Epidermal melanocyte (primary cell): ENCODE results near the gene TWIST2.

Source experiments
- DNase-seq: peaks from one replicate; pipeline ENCODE4 v3.0.0; 2011; ENCODE audit warnings: low spot score; ENCODE audit not compliant: insufficient read length

TWIST2 gene

DNA sequence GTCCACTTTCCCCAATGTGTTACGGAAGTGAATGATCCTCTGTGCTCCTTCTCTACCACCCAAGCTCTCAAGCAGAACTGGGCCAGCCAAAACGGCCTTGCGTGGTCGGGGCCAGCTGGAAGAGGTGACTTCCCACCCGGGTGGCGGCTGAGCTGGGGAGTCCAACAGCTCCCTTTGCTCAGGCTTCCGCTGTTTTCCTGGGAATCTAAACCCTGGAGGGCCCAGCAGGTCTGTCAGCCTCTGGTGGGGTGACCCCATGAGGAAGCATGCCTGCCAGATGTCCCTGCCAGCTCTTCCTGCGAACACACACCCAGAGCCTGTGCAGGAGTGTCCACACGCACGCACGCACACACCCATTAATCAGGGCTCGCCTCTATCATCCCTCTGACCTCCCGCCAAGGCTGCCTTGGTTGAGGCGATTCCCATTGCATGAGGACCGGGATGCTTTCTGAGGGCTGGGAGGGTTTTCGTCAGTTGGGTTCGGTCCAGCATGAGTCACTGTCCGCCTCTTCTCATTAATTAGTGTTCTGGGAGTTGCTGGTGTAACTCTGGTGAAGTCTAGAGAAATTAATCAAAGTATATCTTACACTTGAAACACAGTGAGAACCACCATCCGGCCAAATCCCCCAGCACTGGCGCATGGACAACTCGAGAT is 90.6 kb downstream of the TWIST2 start:
- peak; percentile 68 for DNase-seq

DNA sequence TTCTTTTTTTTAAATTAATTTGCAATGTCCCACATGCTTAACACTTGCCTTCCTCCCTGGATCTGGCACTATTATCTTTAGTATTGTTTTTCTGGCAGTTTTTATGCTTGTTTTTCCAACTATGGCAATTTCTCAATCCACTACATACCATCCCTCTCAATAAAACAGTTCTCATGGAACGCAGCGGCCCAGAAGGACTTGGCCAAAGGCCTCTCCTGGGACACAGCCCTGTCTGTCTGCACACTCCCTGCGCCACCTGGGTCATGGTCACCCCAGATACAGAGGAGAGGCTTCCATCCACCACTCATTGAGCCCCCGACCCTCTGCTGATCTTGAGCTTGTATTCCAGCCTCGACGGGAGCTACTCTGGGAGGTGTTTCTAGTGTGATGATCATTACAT is 91.2 kb downstream of the TWIST2 start:
- DNase-seq, result peak; percentile 67

DNA sequence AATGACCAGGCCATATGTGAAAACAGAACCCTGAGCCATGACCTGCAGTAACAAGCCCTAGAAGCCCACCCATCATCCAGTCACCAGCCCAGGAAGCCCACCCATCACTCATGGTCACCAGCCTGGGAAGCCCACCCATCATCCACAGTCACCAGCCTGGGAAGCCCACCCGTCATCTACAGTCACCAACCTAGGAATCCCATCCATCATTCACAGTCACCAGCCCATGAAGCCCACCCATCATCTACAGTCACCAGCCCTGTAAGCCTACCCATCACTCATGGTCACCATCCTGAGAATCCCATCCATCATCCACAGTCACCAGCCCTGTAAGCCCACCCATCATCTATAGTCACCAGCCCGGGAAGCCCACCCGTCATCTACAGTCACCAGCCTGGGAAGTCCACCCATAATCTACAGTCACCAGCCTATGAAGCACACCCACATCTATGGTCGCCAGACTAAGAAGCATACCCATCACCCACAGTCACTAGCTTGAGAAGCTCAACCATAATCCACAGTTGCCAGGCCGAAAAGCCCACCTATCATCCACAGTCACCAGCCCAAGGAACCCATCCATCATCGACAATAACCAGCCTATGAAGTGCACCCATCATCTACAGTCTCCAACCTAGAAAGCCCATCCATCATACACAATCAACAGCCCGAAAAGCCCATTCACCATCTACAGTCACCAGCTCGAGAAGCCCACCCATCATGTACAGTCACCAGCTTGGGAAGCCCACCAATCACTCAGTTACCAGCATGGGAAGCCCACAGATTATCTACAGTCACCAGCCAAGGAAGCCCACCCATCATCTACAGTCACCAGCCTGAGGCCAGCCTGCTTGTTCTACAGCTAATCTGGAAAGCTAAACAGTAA is 91.9 kb downstream of the TWIST2 start:
- no peak for DNase-seq

DNA sequence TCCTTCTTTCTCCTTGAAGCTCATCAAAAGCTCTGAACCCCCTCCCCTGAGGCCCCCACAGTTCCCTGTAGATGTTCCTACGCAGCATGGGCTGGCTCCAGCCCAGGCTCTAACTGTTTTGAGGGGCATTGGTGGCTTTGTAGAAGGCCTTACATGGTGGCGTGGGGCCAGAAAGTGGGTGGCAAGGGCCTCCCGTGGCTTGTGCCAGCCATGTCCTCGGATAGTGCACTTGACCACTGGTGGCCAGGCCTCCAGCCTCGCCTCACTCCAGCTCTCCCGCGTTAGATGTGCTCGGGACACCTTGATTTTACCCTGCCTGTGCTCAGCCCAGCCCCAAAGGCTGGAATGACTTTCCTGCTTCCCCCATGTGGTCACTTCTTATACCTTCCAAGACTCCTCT is 92.9 kb downstream of the TWIST2 start:
- DNase-seq, result no peak

DNA sequence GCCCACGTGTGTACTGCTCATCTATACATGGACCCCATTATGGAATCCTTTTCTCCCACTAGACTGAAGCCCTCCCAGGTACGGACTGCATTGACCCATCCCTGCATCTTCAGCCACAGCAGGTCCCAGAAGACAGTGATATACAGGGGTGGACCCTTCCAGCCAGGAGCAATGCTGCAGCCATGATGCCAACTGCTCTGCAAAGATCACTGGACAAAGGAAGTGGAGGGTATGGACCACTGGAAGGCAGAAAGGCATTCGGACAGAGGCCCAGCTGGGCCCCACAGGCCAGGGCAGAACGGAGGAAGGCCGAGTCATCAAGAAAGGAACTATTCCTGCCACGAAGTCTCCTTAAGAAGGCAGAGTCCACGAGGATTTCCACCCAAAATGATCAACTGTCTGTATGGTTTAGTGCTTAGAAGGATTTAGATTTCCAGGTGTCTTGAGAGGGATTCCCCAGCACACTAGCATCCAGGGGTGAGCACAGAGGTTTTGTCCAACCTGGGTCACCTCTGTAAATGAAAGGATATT is 93.4 kb downstream of the TWIST2 start:
- no peak for DNase-seq

DNA sequence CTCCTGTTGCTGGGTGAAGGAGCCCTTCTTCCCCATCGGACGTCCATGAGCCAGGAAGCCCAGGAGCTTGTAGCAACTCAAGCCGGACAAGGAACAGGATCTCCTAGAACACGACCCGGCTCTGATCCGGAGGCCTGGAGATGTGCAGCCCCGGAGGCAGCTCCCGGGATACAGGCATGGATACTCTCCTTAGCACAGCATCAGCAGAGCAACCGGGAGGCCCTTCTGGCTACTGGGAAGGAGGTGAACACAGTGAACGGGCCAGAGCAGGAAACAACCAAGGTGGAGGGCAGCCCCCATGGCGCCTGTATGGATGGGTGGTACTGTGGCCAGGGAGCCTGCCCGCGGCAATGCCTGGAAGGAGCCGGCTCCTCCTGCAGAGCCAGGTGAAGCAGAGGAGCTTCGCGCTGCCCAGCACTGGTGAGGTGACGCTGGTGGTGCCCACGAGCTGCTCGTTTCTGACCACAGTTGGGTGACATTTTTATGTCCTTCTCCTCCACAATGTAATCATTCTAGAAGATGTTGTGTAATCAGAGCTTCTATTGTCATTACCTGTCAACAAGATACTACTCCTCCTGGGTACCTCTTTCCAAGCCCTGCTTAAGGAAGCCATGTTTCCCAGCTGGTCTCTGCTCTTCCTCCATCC is 94.3 kb downstream of the TWIST2 start:
- no peak for DNase-seq

DNA sequence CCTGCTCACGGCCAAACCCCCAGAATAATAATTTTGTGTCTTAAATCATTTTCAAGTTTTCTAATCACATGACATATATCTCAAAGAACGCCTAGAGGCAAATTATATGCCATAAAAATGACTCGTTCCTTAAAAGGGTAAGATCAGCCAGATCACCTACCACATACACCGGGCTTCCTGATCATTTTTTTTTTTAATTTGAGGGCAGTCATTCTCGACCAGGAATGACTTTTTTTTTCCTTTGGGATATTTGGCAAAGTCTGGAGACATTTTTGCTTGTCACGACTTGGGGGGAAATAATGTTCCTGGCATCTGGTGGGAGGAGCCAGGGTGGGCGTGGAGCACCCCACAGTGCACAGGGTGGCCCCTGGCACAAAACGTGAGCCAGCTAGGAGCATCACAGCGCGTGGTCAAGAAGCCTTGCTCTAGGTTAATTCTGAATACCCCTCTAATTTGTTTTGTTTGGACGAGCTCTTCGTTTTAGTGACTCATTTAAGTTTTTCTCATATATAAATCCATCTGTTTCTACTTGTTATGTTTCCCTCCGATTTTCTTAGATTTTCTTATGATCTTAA is 94.9 kb downstream of the TWIST2 start:
- DNase-seq, result no peak

DNA sequence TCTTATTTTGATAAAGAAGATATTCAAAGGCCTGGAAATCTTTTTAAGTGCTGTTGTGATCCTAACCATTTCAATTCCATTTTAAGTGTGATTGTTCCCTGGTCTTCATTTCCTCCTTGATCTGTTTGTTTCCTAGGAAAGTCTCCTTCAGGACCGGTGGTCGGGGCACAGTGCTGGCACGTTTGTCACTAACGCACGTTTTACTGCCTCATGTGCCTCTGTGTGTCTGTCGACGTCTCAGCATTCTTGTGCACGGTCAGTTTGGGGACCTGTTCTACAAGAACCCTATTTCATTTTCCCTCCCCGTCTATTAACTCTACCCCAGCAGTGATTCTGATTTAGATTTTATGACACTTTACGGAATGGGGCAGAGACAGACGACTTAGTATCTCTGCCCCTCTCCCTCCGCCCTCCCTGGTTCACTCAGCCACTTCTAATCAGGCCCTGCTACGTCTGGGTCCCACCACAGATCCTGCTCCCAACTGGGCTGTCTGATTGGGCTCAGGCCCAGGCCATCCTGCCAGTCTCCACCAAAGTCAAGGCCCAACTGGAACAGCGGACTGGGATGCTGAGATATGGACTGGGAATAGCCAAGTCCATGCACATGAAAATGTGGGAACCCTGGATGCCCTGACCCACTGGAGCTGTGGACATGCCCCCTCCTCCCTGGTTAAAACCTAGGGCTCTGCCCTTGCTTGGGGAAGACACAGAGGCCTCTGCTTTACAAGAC is 95.6 kb downstream of the TWIST2 start:
- DNase-seq, result no peak

DNA sequence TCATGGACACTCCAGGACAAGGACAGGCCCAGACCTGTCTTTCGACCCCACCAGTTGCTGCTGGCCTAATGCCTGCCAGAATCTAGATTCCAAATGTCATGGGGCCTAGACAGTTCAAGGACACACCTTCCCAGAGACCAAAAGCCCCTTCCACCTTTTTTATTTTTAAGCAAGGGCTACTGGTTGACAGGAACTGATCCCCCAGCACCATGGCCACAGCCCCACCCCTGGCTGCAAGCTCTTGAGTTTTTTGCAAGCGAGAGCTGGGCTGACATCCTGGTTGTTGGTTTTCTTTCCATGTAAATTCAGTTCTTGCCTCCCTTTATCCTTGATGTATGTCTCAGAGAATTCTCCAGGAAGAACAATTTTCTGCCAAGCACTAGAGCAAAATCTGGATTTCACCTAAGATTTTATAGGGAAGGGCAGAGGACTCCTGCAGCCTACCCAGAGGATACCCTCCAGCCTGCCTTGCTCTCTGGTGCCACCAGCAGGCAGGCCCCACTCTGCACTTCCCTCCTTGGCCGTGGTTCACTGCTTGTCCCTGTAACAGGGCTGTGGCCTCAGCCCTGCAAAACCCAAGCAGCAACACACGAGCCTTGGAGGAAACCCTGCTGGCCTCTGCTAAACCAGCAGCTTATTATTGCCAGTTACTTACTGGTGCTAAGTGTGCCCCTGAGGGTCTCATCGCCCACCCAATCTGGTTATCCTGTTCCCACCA is 97.7 kb downstream of the TWIST2 start:
- DNase-seq, result no peak

DNA sequence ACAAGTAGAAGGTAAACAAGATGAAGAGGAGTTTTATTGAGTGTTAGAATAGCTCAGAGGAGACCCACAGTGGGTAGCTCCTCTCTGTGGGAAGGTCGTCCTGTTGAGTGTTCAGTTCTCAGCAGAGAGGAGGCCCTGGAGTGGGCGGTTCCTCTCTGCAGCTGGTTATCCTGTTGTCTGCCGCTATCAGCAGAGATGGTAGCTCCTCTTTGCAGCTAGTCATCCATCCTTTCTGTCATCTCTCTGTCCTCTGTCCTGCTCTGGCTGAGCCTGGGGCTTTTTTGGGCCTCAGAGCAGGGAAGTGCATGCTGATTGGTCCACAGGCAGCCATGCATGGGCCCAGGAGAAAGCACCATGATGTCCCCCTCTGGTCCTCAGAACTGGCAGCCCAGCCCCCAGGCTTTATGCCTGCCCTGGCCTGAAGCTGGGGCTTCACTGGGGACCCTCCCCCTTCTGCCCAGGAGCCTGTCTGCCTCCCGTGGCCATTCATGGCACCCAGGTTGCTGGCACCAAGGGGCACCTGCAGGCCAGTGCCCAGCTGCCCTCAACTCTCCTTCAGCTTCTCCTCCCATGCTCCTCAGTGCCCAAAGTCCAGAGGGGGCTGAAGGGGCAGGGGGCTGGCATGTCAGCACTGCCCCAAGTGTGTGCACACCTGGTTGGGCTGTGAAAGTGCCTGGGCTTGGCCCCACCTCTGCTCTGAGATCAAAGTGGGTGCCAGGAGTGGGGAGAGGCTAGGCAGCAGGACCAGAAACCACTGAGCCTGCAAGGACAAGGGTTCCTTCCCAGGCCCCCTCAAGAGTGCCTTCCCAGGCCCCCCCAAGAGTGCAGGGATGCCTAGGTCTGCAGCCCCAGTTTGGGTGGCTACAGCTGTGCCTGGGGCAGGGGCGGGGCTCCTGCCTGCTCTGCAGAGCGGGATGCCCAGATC is 98.7 kb downstream of the TWIST2 start:
- no peak for DNase-seq

DNA sequence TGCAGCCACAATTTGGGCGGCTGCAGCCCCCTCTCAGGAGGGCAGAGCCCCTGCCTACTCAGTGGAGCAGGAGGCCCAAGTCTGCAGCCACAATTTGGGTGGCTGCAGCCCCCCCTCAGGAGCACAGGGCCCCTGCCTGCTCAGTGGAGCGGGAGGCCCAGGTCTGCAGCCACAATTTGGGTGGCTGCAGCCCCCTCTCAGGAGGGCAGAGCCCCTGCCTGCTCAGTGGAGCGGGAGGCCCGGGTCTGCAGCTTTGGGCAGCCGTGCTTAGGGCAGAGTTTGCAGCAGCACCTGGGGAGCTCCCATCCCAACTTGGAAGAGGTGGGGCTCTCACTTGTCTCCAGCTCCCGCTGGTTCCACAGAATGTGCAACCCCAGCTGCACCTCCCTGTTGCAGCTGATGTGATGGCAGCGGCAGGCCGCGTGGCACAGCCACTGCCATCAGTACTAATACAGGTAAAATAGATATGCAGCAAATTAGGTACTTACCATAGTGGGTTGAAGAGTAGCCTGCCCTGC is 99.4 kb downstream of the TWIST2 start:
- DNase-seq, result no peak

DNA sequence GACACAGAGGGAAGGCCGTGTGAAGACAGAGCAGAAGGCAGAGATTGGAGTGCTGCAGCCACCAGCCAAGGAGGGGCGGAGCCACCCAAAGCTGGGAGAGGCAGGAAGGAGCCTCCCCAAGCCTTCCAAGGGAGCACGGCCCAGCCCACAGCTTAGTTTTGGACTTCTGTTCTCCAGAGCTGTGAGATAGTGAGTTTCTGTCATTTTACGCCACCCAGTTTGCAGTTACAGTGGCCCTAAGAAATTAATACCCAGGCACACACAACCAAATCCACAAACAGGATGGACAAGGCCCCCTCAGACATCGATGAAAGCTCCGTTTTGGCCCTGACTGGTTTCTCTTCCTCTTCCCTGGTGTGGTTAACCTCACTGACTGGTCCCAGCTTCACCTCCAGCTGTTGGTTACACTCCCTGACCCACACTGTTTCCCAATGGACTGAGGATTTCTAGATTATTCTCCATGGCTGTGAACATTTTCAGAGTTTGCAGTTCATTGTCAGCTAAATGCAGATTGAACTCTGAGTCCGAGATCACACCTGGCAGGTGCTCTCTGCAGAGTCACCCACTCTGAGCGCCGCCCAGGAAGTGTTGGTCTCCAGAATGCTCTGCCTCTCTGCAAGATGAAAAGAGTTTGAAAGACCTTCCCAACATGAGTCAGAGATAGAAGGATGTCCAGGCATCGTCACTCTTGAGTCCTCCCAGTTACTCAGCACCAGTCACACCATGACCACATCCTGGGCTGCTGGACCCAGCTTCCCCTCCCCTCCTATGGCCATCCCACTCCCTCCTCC is 100.2 kb downstream of the TWIST2 start:
- DNase-seq, result no peak

DNA sequence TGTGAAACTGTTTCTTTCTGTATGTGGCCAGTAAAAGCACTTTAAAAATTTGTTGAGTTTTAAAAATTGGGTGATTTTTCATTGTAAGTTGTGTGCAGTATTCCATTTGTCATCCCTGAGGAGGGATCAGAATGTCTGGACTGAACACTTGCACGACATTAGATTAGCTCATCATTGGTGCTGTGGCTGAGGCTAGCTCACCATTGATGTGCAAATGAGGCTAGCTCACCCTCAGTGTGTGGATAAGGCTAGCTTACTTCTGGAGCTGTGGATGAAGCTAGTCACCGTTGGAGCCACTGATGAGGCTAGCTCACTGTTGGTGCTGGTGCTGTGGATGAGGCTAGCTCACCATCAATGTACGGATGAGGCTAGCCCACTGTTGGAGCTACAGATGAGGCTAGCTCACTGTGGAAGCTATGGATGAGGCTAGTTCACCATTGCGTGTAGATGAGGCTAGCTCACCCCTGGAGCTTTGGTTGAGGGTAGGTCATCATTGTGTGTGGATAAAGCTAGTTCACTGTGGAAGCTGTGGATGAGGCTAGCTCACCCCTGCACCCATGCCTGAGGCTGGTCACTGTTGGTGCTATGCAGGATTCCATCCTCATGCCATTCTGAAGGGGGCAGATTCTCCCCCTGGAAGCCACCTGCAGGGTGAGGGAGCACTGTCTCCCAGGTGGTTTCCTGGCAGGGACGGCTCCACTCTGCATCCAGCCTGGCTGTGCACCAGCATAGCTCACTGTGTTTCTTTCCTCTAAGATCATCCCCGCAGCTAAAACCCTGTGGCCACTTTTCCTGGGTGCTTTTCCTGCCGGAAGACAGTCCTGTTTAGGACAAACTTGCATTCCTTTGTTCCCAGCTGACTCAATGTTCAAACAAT is 101.1 kb downstream of the TWIST2 start:
- DNase-seq, result no peak

DNA sequence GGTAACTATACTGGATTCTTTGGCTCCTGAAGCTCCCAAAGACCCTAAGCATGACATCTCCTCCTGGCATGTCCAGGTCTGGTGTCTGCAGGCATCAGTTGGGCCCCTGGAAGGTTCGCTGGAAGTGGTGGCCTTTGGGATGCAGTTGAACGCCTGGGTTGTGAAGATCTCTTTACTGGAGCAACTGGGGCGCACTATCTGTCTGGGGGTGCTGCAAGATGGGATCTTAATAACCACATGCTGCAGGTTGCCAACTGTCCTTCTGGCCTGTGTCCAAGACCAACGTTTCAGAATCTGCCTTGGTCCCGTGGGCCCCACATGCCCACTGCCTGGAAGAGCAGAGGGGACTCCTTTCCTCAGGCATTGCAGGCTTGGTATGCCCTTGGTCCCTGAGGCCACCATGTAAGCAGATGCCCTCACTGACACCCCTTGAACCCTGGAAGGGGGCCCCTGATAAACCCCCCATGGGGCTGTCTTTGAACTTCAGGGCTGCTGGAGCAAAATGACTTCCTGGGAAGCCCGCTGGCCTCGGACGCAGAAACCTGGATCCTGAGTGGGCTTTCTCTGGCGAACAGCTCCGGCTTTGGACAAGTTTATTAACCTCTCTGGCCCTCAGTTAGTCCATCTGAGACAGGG is 101.9 kb downstream of the TWIST2 start:
- no peak for DNase-seq

DNA sequence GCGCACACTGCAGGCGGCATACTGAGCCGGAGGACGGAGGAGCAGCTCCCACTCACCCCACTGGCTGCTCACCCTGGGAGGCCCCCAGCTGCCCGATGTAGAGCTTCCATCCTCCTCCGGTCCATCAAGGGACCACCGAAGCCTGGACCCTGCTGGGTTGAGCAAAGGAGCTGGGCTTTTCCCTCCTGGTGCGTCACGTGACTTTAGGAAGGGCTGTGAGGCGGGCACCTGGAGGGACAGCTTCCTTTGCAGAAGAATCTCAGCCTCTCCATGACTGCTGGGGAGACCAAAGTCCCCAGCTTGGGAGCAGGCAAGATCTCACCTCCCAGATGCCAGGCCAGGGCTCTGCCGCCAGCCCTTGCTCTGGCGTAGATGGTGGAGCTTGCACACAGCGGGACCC is 102.7 kb downstream of the TWIST2 start:
- no peak for DNase-seq

DNA sequence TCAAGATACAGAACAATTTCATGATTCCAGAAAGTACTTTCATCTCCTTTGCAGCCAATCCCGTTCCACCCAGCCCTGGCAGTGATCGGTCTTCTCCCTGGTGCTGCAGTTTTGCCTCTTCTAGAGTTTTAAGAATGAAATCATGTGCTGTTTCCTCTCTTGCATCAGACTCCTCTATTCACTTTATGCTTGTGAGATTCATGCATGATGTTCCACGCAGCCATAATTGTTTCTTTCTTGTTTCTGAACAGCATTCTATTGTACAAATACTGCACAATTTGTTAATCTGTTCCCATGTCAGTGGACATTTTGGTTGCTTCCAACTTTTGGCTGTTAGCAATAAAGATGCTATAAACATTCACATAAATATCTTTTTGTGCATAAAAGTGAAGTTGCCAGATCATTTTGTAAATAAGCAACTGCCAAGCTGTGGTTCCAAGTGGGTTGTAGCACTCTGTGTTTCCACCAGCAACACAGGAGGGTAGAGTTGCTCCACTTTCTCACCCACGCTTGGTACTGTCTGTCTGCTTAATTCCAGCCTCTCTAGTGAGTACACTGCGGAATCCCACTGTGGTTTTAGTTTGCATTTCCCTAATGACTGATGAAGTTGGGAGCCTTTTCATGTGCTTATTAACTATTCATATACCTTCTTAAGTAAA is 104.5 kb downstream of the TWIST2 start:
- no peak for DNase-seq
